A549 (cell line): ENCODE data around the gene C8B. TPM values are rescaled to one million over a fixed set of nuclear protein-coding genes. Genes with fewer than 3 reads are reported as not detected.

Experiments used
- ATAC-seq, 2 experiments: fragments of 200-7000 bp in 1 of 2; fragments of >200 bp in 1 of 2; cut with Nextera tagmentation in 1 of 2; cut with Tn5 transposase in 1 of 2; 3 replicates each; pipeline versions ENCODE4 v1.8.0 to v1.9.1; 2018 to 2020; ENCODE audit warnings: mild to moderate bottlenecking in 1 of 2, moderate library complexity in 1 of 2
- CTCF ChIA-PET: fragments of 300-600 bp; sonication (Branson Sonifier 250); formaldehyde crosslinking; extraction: SDS; loops from one replicate; lab custom pipeline; 2021; ENCODE audit warnings: antibody characterized with exemption, inconsistent platforms; lab: Yijun Ruan, JAX
- POLR2A ChIA-PET: fragments of 350-600 bp; formaldehyde crosslinking; extraction: SDS; loops from one replicate; lab custom pipeline; 2021; ENCODE audit warnings: antibody characterized with exemption, inconsistent platforms; lab: Yijun Ruan, JAX
- DNase-seq, 2 experiments: peaks; one replicate each; pipeline versions ENCODE4 v3.0.0 to v3.0.0-alpha.2; 2011 to 2016; ENCODE audit warnings: low read depth in 1 of 2, low spot score in 1 of 2
- FAIRE-seq: peaks from 2 replicates; lab custom pipeline; 2011; peaks lifted over from hg19 to GRCh38; lab: Jason Lieb, UNC
- H3K27ac ChIP-seq, 2 experiments: fragments of >200 bp; sonication (Bioruptor Twin); formaldehyde crosslinking; 3 replicates each; pipeline ENCODE4 v1.5.1; 2016 to 2017
- H3K4me1 ChIP-seq: fragments of >200 bp; sonication (Bioruptor Twin); formaldehyde crosslinking; 3 replicates; pipeline ENCODE4 v1.6.1; 2016
- H3K4me2 ChIP-seq: fragments of >200 bp; sonication (Bioruptor Twin); formaldehyde crosslinking; 3 replicates; pipeline ENCODE4 v1.6.1; 2016
- H3K4me3 ChIP-seq: fragments of >200 bp; sonication (Bioruptor Twin); formaldehyde crosslinking; 3 replicates; pipeline ENCODE4 v1.5.1; 2016
- H3K9me3 ChIP-seq: fragments of >200 bp; sonication (Bioruptor Twin); formaldehyde crosslinking; 3 replicates; pipeline ENCODE4 v1.6.1; 2016
- ATOH8 ChIP-seq: fragments of 250-450 bp; sonication (Bioruptor Pico); IDR thresholded peaks from 2 replicates; pipeline ENCODE4 v1.5.0; 2020; ENCODE audit warnings: low read depth, mild to moderate bottlenecking, moderate library complexity
- BCL3 ChIP-seq: fragments of >200 bp; sonication (Bioruptor Twin); formaldehyde crosslinking; IDR thresholded peaks from 3 replicates; pipeline ENCODE4 v1.6.1; 2016
- CEBPB ChIP-seq, 2 experiments: fragments of >200 bp in 1 of 2; sonication (Bioruptor Twin) in 1 of 2; formaldehyde crosslinking in 1 of 2; IDR thresholded peaks; 2 replicates each; pipeline ENCODE4 v1.6.1; 2012 to 2016
- CHD2 ChIP-seq: fragments of 150-350 bp; IDR thresholded peaks from 2 replicates; pipeline ENCODE4 v1.6.1; 2014; ENCODE audit warnings: low read length; ENCODE audit not compliant: partially characterized antibody
- ELK1 ChIP-seq: fragments of 150-350 bp; IDR thresholded peaks from 2 replicates; pipeline ENCODE4 v1.6.1; 2014; ENCODE audit warnings: low read depth, mild to moderate bottlenecking, low read length
- FOSL2 ChIP-seq, 2 experiments: fragments of 450-650 bp in 1 of 2; fragments of >200 bp in 1 of 2; sonication (Bioruptor Twin) in 1 of 2; formaldehyde crosslinking; IDR thresholded peaks; 2 replicates each; pipeline versions ENCODE4 v1.5.0 to v1.6.1; 2016 to 2020; ENCODE audit warnings: mild to moderate bottlenecking in 1 of 2, moderate library complexity in 1 of 2
- HOXA7 ChIP-seq: fragments of 250-450 bp; sonication (Bioruptor Pico); IDR thresholded peaks from 2 replicates; pipeline ENCODE4 v1.5.0; 2020; ENCODE audit warnings: mild to moderate bottlenecking, moderate library complexity
- HOXB5 ChIP-seq: fragments of 250-450 bp; sonication (Bioruptor Pico); IDR thresholded peaks from 2 replicates; pipeline ENCODE4 v1.5.0; 2020; ENCODE audit warnings: mild to moderate bottlenecking, moderate library complexity
- PHF8 ChIP-seq: fragments of 200-600 bp; sonication (generic); IDR thresholded peaks from 2 replicates; pipeline ENCODE4 v1.6.1; 2016; ENCODE audit warnings: low read depth, mild to moderate bottlenecking, antibody characterized with exemption, moderate library complexity, borderline replicate concordance
- RAD21 ChIP-seq, 2 experiments: fragments of >200 bp in 1 of 2; sonication (Bioruptor Twin) in 1 of 2; formaldehyde crosslinking in 1 of 2; IDR thresholded peaks in 1 of 2; conservative IDR thresholded peaks in 1 of 2; 2 replicates in 1 of 2; 3 replicates in 1 of 2; pipeline ENCODE4 v1.6.1; 2012 to 2018; ENCODE audit warnings: inconsistent platforms in 1 of 2
- RCOR1 ChIP-seq: fragments of 150-350 bp; IDR thresholded peaks from 2 replicates; pipeline ENCODE4 v1.6.1; 2014; ENCODE audit warnings: antibody characterized with exemption, low read length, low read depth
- REST ChIP-seq: fragments of 200-600 bp; sonication (generic); IDR thresholded peaks from 2 replicates; pipeline ENCODE4 v1.6.1; 2016; ENCODE audit warnings: antibody characterized with exemption, mild to moderate bottlenecking, moderate library complexity
- SMC3 ChIP-seq: fragments of >200 bp; sonication (Bioruptor Twin); formaldehyde crosslinking; IDR thresholded peaks from 3 replicates; pipeline ENCODE4 v1.6.1; 2018; ENCODE audit warnings: inconsistent platforms
- SREBF2 ChIP-seq: fragments of 450-650 bp; IDR thresholded peaks from 2 replicates; pipeline ENCODE4 v1.6.1; 2014; ENCODE audit warnings: mild to moderate bottlenecking, moderate library complexity
- WGBS: methylation state at CpG from one replicate; pipeline ENCODE4 v1.1.6; 2017; ENCODE audit errors: missing lambda C conversion rate; 5-methylcytosine and 5-hydroxymethylcytosine counted together
- polyA plus RNA-seq, 4 experiments: library from polyadenylated mRNA; depleted of rRNA in 3 of 4; stranded (reverse); fragments of >200 nt; fragmentation: RNase III in 1 of 4; extraction: RNeasy Plus Mini Kit Qiagen cat#74134 plus additional on column Dnase treatment in 1 of 4; gene quantifications; 2 replicates in 3 of 4; 3 replicates in 1 of 4; pipeline ENCODE4 v1.2.3, GENCODE V29; 2011 to 2017
- TF ChIP-seq, protein P1 (sequence below): fragments of 250-450 bp; sonication (Bioruptor Pico); IDR thresholded peaks from 2 replicates; pipeline ENCODE4 v1.5.0; 2021; ENCODE audit warnings: mild to moderate bottlenecking, moderate library complexity, borderline replicate concordance
- TF ChIP-seq, protein P2 (sequence below): fragments of >200 bp; sonication (Bioruptor Twin); formaldehyde crosslinking; IDR thresholded peaks from 3 replicates; pipeline ENCODE4 v1.5.1; 2016

The C8B gene
- polyA plus RNA-seq, 2 of the 4 experiments (the other 2 are of a cell fraction), result not detected

DNA sequence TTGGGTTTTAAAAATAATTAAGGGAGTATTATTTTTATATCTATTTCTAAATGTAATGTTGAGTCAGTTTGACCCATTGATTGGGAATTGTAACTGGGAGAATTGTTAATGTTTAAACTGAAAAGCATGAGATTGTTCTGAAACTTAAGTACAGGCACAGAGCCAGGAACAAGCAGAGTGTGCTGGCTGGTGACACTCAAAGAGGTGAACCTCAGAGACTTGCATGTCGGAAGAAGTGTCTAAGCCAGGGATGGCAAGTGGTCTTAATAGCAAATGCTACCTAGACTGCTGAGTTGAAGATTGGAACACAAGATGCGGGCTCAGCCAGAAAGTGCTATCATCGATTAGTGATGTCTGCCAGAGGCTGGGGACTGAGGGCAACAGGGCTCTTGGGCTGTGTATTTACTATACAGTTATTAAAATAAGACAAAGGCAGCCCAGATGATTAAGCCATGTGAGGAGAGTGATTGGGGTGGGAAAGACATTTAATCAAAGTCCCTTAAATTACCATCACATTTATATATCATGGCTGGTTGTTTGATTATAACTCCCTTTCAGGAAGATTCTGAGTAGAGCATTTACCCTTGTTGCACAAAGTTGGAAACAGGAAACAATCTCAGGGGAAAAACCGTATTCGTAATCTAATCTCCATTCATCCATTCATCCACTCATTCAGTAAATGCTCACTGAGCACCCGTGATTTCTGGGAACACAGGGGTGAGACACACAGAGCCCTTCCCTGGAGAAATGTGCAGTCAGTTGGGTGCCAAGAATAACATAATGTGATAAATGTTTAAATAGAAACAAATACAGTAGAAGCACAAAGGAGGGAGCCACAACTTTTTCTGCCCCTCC lies 68.4 kb downstream of the C8B start:
- Histone ChIP-seq H3K9me3 (no peaks in the 10 kb centered on the region), H3K4me3 (no peak overlapping the region), H3K27ac (no peak overlapping the region), H3K4me1 (no peaks in the 10 kb centered on the region), H3K4me2 (no peak overlapping the region)
- FAIRE-seq (no peak), ATAC-seq (no peak), DNase-seq (no peak)
- 16% methylated on average over 6 of the region's 6 CpGs for WGBS
- POLR2A ChIA-PET, result no interaction called here
- CTCF ChIA-PET, result no interaction called here
- TF ChIP-seq CHD2 (no peak), ELK1 (no peak), HOXB5 (CRISPR knock-in tag) (no peak), FOSL2 (IDR thresholded peaks at IDR 0.05) (no peak), FOSL2 (CRISPR knock-in tag; IDR thresholded peaks at IDR 0.05) (no peak), PHF8 (no peak), BCL3 (no peak), HOXA7 (CRISPR knock-in tag) (no peak), SREBF2 (no peak), CEBPB (IDR thresholded peaks at IDR 0.05) (no peak), REST (no peak), SMC3 (no peak), RAD21 (conservative IDR thresholded peaks at IDR 0.05 in 1 of 2, IDR thresholded peaks at IDR 0.05 in 1 of 2) (no peak), ATOH8 (no peak), RCOR1 (no peak)
- TF ChIP-seq, protein P1, sequence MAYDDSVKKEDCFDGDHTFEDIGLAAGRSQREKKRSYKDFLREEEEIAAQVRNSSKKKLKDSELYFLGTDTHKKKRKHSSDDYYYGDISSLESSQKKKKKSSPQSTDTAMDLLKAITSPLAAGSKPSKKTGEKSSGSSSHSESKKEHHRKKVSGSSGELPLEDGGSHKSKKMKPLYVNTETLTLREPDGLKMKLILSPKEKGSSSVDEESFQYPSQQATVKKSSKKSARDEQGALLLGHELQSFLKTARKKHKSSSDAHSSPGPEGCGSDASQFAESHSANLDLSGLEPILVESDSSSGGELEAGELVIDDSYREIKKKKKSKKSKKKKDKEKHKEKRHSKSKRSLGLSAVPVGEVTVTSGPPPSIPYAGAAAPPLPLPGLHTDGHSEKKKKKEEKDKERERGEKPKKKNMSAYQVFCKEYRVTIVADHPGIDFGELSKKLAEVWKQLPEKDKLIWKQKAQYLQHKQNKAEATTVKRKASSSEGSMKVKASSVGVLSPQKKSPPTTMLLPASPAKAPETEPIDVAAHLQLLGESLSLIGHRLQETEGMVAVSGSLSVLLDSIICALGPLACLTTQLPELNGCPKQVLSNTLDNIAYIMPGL, result no peak
- TF ChIP-seq, protein P2, sequence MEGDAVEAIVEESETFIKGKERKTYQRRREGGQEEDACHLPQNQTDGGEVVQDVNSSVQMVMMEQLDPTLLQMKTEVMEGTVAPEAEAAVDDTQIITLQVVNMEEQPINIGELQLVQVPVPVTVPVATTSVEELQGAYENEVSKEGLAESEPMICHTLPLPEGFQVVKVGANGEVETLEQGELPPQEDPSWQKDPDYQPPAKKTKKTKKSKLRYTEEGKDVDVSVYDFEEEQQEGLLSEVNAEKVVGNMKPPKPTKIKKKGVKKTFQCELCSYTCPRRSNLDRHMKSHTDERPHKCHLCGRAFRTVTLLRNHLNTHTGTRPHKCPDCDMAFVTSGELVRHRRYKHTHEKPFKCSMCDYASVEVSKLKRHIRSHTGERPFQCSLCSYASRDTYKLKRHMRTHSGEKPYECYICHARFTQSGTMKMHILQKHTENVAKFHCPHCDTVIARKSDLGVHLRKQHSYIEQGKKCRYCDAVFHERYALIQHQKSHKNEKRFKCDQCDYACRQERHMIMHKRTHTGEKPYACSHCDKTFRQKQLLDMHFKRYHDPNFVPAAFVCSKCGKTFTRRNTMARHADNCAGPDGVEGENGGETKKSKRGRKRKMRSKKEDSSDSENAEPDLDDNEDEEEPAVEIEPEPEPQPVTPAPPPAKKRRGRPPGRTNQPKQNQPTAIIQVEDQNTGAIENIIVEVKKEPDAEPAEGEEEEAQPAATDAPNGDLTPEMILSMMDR, result no peak
